NT2/D1 (cell line): ENCODE results near the gene HABP2.

ENCODE experiments used
- DNase-seq: peaks from one replicate; pipeline ENCODE4 v3.0.0-alpha.2; 2011; ENCODE audit warnings: low read depth, low spot score
- H3K27me3 ChIP-seq: 2 replicates; pipeline ENCODE4 v1.6.0; 2011; ENCODE audit warnings: mild to moderate bottlenecking; ENCODE audit not compliant: insufficient read length, insufficient read depth
- H3K36me3 ChIP-seq: 2 replicates; pipeline ENCODE4 v1.6.1; 2011; ENCODE audit warnings: mild to moderate bottlenecking, low read length, mixed read lengths; ENCODE audit not compliant: insufficient read depth, insufficient read length
- H3K4me1 ChIP-seq: 2 replicates; pipeline ENCODE4 v1.5.1; 2011; ENCODE audit not compliant: insufficient read depth, insufficient read length
- H3K4me3 ChIP-seq: 2 replicates; pipeline ENCODE4 v1.5.1; 2011; ENCODE audit warnings: low read depth; ENCODE audit not compliant: insufficient read length
- H3K9ac ChIP-seq: 2 replicates; pipeline ENCODE4 v1.6.0; 2011; ENCODE audit warnings: low read depth; ENCODE audit not compliant: insufficient read length
- H3K9me3 ChIP-seq: 2 replicates; pipeline ENCODE4 v1.5.1; 2011; ENCODE audit warnings: mild to moderate bottlenecking, low read length; ENCODE audit not compliant: insufficient read depth
- SUZ12 ChIP-seq: IDR thresholded peaks from 2 replicates; pipeline ENCODE4 v1.6.1; 2011; ENCODE audit not compliant: insufficient read length, insufficient read depth; ENCODE audit errors: extremely low read depth
- YY1 ChIP-seq: IDR thresholded peaks from 2 replicates; pipeline ENCODE4 v1.6.1; 2011; ENCODE audit not compliant: insufficient read length, insufficient read depth
- ZNF274 ChIP-seq: IDR thresholded peaks from 2 replicates; pipeline ENCODE4 v1.6.1; 2011; ENCODE audit warnings: mild to moderate bottlenecking, low read depth, low read length

The HABP2 gene

DNA sequence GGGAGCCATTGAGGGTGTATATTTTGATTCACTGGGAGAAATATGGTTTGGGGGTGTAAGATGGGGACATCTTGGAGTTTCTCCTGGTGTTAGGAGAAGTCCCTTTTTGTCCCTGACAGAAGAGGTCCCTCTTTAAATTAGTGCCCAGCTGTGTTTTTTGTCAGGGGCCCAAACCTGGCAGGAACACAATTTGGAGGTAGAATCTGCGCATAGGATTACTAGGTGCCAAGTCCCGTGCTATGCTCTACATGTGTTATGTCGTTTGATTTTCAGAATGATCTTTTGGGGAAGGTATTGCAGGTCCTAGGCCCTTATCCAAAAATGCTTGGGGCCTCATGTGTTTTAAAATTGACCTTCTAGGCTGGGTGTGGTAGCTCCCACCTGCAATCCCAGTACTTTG lies 36.8 kb upstream of the HABP2 start:
- no peak overlapping the region for H3K9ac ChIP-seq
- H3K4me1 ChIP-seq, result peaks cover 2% of the 10 kb centered on the region
- H3K27me3 ChIP-seq, result no peaks in the 10 kb centered on the region
- no peak for DNase-seq
- TF ChIP-seq ZNF274 (no peak), SUZ12 (no peak), YY1 (no peak)
- no peak overlapping the region for H3K4me3 ChIP-seq
- H3K36me3 ChIP-seq, result no peaks in the 10 kb centered on the region
- H3K9me3 ChIP-seq, result peaks cover 10% of the 10 kb centered on the region; the same call in 1 of the 2 replicates

DNA sequence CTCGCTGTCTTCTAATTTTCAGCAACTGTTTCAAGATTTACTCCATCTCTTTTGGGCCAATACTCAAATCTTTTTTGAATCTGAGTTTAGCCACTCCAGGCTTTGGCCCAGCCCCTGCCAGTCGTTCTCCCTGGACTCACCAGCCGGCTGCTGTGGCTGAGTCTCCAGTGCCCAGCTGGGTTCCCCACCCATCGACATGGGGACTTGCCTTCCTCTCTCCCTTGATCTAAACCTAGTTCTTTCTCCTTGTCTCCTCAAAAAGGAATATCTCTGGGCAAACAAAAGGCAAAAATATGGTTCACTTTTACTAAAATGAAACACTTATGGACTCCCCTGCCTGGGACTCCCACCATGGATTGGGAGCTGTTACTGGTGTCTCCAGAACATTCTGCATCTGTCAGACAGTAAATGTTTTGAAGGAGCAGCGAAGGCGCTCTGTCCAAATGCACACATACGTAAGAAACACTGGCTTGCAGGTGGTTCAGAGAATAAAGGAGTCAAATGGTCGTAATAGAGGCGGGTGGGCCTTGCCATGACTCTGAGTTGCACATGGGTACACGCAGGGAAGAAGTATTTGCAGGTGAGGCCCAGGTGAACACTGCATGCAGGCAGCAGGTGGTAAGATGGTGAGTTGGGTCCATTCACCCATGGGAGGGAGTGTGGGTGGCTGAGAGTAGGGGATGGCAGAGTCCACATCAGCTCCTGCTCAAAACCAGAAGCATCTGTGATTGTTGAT lies 35.5 kb upstream of the HABP2 start:
- H3K27me3 ChIP-seq, result no peaks in the 10 kb centered on the region
- TF ChIP-seq ZNF274, result no peak
- TF ChIP-seq SUZ12, result no peak
- no peak for TF ChIP-seq YY1

DNA sequence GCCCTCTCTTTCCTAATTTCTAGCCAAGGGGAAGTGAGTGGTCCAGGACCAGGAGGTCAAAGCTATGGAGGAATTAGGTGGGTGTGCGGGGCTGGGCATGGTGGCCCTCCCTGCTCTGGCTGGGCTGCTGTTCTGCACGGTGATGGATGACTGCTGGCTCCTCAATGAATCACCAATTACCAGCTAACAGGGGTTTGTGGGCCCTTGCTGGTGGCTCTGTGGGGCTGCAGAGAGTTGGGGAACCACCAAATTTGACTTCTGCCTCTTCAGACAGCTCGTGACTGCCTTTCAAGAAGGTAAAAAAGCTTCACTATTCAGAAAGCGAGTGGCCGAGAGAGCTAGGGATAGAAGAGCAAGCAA lies 35.0 kb upstream of the HABP2 start:
- no peaks in the 10 kb centered on the region for H3K27me3 ChIP-seq
- TF ChIP-seq SUZ12 (no peak), YY1 (no peak), ZNF274 (no peak)
- no peak for DNase-seq
- peaks cover 2% of the 10 kb centered on the region for H3K4me1 ChIP-seq
- H3K4me3 ChIP-seq, result no peak overlapping the region
- no peaks in the 10 kb centered on the region for H3K36me3 ChIP-seq
- no peaks in the 10 kb centered on the region for H3K9me3 ChIP-seq
- H3K9ac ChIP-seq, result no peak overlapping the region

More for the DNA sequence above, 35.5 kb upstream of the HABP2 start:
- Histone ChIP-seq H3K9me3 (no peaks in the 10 kb centered on the region), H3K4me1 (peaks cover 2% of the 10 kb centered on the region), H3K36me3 (no peaks in the 10 kb centered on the region), H3K4me3 (no peak overlapping the region), H3K9ac (no peak overlapping the region)
- DNase-seq, result no peak

DNA sequence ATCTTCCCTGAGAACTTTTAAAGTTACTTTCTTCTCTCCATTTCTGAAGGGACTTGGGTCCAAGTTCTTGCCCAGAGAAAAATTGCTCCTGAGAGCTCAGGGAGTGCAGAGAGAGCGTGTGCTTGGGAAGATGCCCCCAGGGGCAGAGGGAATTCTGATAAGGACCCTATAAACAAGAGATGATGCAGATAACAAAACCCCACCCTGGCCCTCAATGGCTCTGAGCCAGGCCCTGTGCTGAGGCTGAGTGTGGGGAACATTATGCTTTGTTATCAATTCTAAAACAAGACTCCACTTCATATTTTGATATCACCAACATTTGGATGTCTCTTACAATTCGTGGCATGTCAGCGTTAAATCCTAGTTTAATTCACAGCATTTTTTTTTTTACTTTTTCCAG lies 34.4 kb upstream of the HABP2 start:
- peaks cover 2% of the 10 kb centered on the region for H3K4me1 ChIP-seq
- H3K9ac ChIP-seq, result no peak overlapping the region
- no peak for DNase-seq
- no peaks in the 10 kb centered on the region for H3K36me3 ChIP-seq
- H3K9me3 ChIP-seq, result no peaks in the 10 kb centered on the region
- no peak overlapping the region for H3K4me3 ChIP-seq
- TF ChIP-seq YY1 (no peak), ZNF274 (no peak), SUZ12 (no peak)
- no peaks in the 10 kb centered on the region for H3K27me3 ChIP-seq

DNA sequence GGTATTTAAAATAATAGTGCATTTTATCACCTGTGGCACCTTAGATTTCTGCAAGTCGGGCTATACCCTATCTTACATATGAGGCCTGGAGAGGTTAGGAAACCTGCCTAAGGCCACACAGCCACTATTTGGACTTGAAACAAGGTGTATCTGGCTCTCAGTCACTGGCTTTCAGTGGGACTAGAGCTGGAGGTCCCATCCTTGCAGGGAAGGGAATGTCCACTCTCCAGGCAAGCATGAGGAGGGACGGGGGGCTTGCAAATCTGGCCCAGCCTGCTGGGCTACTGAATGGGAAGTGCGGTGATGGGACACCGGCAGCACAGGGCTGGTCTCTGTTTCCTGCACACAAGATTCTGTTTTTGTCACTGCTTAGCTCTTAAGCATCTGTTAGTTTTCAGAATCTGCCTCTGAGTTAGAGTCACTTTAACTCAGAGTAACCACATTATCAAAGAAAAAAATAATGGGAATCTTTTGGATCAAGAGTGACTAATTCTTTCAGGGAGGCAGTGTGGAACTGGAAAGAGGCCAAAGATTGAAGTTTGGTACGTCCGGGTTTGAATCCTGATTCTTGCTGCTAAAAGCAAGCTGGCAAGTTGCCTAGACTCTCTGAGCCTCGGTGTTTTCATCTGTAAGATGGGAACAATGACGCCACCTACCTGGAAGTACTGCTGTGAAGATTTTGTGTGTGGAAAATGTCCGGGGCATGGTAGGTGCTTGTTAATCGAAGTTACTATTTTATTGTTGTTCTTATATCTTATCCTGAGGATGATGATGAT lies 33.8 kb upstream of the HABP2 start:
- Histone ChIP-seq H3K27me3 (no peaks in the 10 kb centered on the region), H3K36me3 (no peaks in the 10 kb centered on the region), H3K9ac (no peak overlapping the region), H3K4me1 (peaks cover 2% of the 10 kb centered on the region), H3K9me3 (no peaks in the 10 kb centered on the region), H3K4me3 (no peak overlapping the region)
- DNase-seq, result no peak
- TF ChIP-seq ZNF274, result no peak
- TF ChIP-seq SUZ12, result no peak
- no peak for TF ChIP-seq YY1

DNA sequence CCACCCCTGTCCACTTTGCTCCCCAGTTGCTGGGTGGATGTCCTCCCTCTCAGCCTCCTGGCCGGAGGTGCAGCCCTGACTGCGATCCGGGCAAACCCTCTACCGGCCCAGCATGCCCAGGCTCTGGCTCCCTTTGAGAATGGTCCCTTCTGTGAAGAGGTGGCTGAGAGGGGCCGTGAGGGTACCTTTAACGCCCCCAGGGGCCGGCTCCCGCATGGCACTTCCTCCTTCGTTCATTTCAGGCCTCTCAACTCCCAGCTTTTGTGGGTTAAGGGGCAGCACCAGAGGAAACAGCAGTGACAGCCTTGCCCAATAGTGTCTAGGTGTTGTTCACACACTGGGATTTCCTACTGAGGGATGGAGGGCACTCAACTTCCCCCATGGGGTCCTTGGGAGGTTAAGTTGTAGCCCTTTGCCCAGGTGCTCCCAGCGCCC lies 33.2 kb upstream of the HABP2 start:
- TF ChIP-seq YY1 (no peak), ZNF274 (no peak), SUZ12 (no peak)
- Histone ChIP-seq H3K4me1 (peaks cover 5% of the 10 kb centered on the region), H3K36me3 (no peaks in the 10 kb centered on the region), H3K9ac (no peak overlapping the region), H3K9me3 (no peaks in the 10 kb centered on the region), H3K4me3 (no peak overlapping the region), H3K27me3 (no peaks in the 10 kb centered on the region)
- no peak for DNase-seq

DNA sequence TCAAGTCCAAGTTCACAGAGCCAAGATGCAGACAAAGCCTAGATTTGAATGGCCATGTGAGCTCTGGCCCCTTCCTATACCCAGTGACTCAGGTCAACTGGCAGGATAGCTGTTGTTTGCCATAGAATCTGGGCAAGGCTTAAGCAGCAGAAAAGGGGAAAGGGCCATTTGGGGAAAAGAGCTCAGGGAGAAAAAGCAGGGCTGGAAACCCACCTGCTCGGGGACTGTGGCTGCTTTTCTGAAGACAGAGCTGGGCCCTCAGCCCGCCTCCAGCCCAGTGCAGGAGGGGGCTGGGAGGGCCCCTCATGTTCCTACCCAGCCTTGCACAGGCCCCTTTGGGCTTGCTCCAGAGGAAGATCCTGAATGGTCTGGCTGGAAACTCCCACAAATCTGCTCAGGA lies 32.6 kb upstream of the HABP2 start:
- no peak overlapping the region for H3K9ac ChIP-seq
- no peak overlapping the region for H3K4me3 ChIP-seq
- no peaks in the 10 kb centered on the region for H3K36me3 ChIP-seq
- TF ChIP-seq ZNF274 (no peak), SUZ12 (no peak), YY1 (no peak)
- H3K9me3 ChIP-seq, result no peaks in the 10 kb centered on the region
- peaks cover 6% of the 10 kb centered on the region for H3K4me1 ChIP-seq
- DNase-seq, result no peak
- no peaks in the 10 kb centered on the region for H3K27me3 ChIP-seq
